ENCODE results near the gene IL1RAPL1.
A peak's percentile ranks its signal among the peaks of the same experiment; 100 is the strongest.

Gene IL1RAPL1

GRCh38 chrX:29039501-29039900 is 452.3 kb downstream of the IL1RAPL1 start:
- DNase-seq (ENCODE audit: low read depth) = no peak
- TF ChIP-seq CTCF (IDR thresholded peaks at IDR 0.05; ENCODE audit: low read depth, low read length, missing control alignments) = no peak
- in situ Hi-C loops (cut with HindIII; ENCODE audit: low sequenced_read_pairs) = no loop called here
- H3K4me3 ChIP-seq (ENCODE audit: low read depth, low read length) = no peak overlapping the region

DNA sequence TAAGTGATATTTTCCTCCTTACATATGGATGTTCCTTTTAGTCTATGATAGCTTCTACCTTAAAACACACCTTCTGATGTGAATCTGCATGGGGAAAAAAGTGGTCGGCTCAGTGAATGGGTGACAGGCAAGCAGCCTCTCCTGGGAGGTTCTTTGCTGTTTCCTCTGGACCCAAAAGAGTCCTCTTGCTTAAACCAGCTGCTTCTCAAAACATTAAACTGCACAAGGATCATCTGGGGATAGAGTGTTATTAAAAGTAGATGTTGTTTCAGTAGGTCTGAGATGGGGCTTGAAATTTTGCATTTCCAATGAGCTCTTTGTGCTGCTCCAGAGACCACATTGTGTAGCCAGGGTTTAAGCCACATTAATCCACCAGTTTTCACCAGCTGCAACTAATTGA is 452.9 kb downstream of the IL1RAPL1 start:
- DNase-seq (ENCODE audit: low read depth) = no peak
- in situ Hi-C loops (cut with HindIII; ENCODE audit: low sequenced_read_pairs) = no loop called here
- TF ChIP-seq CTCF (IDR thresholded peaks at IDR 0.05; ENCODE audit: low read depth, low read length, missing control alignments) = no peak
- H3K4me3 ChIP-seq (ENCODE audit: low read depth, low read length) = no peak overlapping the region

GRCh38 chrX:29042341-29042740 is 455.1 kb downstream of the IL1RAPL1 start:
- H3K4me3 ChIP-seq (ENCODE audit: low read depth, low read length) = no peak overlapping the region
- DNase-seq (ENCODE audit: low read depth) = no peak
- in situ Hi-C loops (cut with HindIII; ENCODE audit: low sequenced_read_pairs) = no loop called here
- no peak for TF ChIP-seq CTCF (IDR thresholded peaks at IDR 0.05; ENCODE audit: low read depth, low read length, missing control alignments)

- H3K4me3 ChIP-seq (ENCODE audit: low read depth, low read length) = no peak overlapping the region
- TF ChIP-seq CTCF (IDR thresholded peaks at IDR 0.05; ENCODE audit: low read depth, low read length, missing control alignments) = no peak
- in situ Hi-C loops (cut with HindIII; ENCODE audit: low sequenced_read_pairs) = no loop called here
- DNase-seq (ENCODE audit: low read depth) = no peak
Observed at GRCh38 chrX:29043746-29044145, 456.5 kb downstream of the IL1RAPL1 start.

DNA sequence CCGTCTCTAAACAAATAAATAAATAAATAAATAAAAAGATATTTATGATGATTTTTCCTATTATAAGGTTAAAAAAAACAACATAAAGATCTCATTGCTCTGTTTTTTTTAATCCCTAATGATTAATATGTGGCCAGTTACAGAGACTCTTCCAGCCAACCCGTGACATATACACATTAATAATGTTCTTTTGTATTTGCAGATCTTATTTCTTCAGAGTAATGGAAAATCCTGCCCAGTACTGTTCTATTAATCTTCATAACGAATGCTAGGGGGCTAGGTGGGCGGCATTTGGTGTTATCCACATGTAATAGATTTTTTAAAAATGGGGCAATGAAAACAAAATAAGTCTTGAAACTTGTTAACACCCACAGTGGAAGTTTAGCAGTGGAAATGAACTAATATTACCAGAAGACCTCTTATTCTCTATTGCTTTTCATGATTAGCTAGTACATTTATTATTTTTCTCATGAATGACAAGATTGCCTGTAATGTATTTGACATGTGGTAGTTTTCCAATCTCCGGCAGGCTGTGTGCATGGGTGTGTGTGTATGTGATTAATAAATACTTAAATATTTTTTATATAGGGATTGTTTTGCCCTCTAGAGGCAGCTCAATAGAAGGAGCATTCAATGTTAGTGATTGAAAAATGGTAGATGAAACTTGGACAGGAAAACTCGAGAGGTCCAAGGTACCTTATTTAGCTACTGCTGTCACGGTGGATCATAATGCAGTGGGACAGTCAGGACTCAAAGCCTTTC is 457.4 kb downstream of the IL1RAPL1 start:
- peak; percentile 36 for TF ChIP-seq CTCF (IDR thresholded peaks at IDR 0.05; ENCODE audit: low read depth, low read length, missing control alignments)
- no peak overlapping the region for H3K4me3 ChIP-seq (ENCODE audit: low read depth, low read length)
- in situ Hi-C loops (cut with HindIII; ENCODE audit: low sequenced_read_pairs) = no loop called here
- DNase-seq (ENCODE audit: low read depth) = no peak

DNA sequence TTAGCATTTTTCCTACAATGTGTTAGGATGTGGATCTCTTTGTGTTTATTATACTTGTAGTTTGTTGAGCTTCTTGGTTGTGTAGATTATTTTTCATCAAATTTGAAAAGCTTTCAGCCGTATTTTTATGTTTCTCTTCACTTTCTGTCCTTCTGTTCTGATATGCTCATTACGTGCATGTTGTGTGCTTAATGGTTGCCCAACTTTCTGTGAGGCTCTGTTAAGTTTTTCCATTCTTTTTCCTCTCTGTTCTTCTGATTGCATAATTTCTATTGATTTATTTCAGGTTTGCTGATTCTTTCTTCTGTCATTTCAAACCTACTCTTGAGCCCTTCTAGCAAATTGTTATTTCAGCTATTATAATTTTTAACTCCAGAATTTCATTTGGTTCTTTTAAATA is 478.2 kb downstream of the IL1RAPL1 start:
- no peak overlapping the region for H3K4me3 ChIP-seq (ENCODE audit: low read depth, low read length)
- in situ Hi-C loops (cut with HindIII; ENCODE audit: low sequenced_read_pairs) = no loop called here

More for the DNA sequence above, 478.2 kb downstream of the IL1RAPL1 start:
- no peak for TF ChIP-seq CTCF (IDR thresholded peaks at IDR 0.05; ENCODE audit: low read depth, low read length, missing control alignments)
- no peak for DNase-seq (ENCODE audit: low read depth)
